Measurements from ENCODE around the gene YOD1. TPM values are rescaled to one million over a fixed set of nuclear protein-coding genes. Genes with fewer than 3 reads are reported as not detected.

Gene YOD1
- total RNA-seq, 4 donors from 2014 or later: 9.0 to 17.5 (median 12.0) TPM

- intact Hi-C loops (cut with DNase I; ENCODE audit: low total_unique reads) (no loop called here), in situ Hi-C loops (cut with MboI; ENCODE audit: low pct_ligation_motif_present in 1 of 4, low pct_unique_long_range_greater_than_20kb in 1 of 4, low sequenced_read_pairs in 3 of 4) (loop anchor here in 1 of 4 donors (10.0 kb wide), 1 partner anchor 335 kb away; no protein-coding TSS in a partner anchor)
- WGBS, 2 donors (ENCODE audit: low coverage in 1 of 2): 83% methylated on average over 5 of the region's 5 CpGs; no CpG with 5 or more reads in 1 of the 2 donors
- H3K36me3 ChIP-seq: peaks cover 0 to 30% (median 4%) of the 10 kb centered on the region in 4 donors
- no peak for DNase-seq
- TF ChIP-seq EP300 (IDR thresholded peaks at IDR 0.05; ENCODE audit: low read depth) (no peak), CTCF (IDR thresholded peaks at IDR 0.05) (no peak), POLR2AphosphoS5 (IDR thresholded peaks at IDR 0.05) (no peak), POLR2A (IDR thresholded peaks at IDR 0.05) (no peak)
- H3K4me1 ChIP-seq: peaks cover 6 to 32% (median 18%) of the 10 kb centered on the region in 4 donors
- H3K4me3 ChIP-seq: no peak overlapping the region
- H3K27me3 ChIP-seq: no peaks in the 10 kb centered on the region
- no peak overlapping the region for H3K27ac ChIP-seq
- no peaks in the 10 kb centered on the region for H3K9me3 ChIP-seq
These were observed 19.0 kb upstream of the YOD1 start for GRCh38 chr1:207069858-207070506.

- in situ Hi-C loops (cut with MboI; ENCODE audit: low pct_ligation_motif_present in 1 of 4, low pct_unique_long_range_greater_than_20kb in 1 of 4, low sequenced_read_pairs in 3 of 4) (no loop called here), intact Hi-C loops (cut with DNase I; ENCODE audit: low total_unique reads) (no loop called here)
- Histone ChIP-seq H3K4me3 (no peak overlapping the region), H3K36me3 (peaks cover 0 to 30% (median 4%) of the 10 kb centered on the region in 4 donors), H3K27me3 (no peaks in the 10 kb centered on the region), H3K9me3 (no peaks in the 10 kb centered on the region), H3K4me1 (peaks cover 6 to 41% (median 23%) of the 10 kb centered on the region in 4 donors), H3K27ac (peak overlapping the region in 3 of 4 donors; percentile 84 to 86 (median 84))
- DNase-seq: no peak
- TF ChIP-seq EP300 (IDR thresholded peaks at IDR 0.05; ENCODE audit: low read depth): no peak
- TF ChIP-seq POLR2AphosphoS5 (IDR thresholded peaks at IDR 0.05): no peak
- no peak for TF ChIP-seq POLR2A (IDR thresholded peaks at IDR 0.05)
- TF ChIP-seq CTCF (IDR thresholded peaks at IDR 0.05): no peak
- 87 to 97% methylated on average over 3 of the region's 3 CpGs for WGBS, 2 donors (ENCODE audit: low coverage in 1 of 2)
These were observed 18.1 kb upstream of the YOD1 start for GRCh38 chr1:207069061-207069460.

GRCh38 chr1:207067665-207068064, 16.7 kb upstream of the YOD1 start:
- intact Hi-C loops (cut with DNase I; ENCODE audit: low total_unique reads): no loop called here
- Histone ChIP-seq H3K9me3 (no peaks in the 10 kb centered on the region), H3K4me1 (peaks cover 6 to 43% (median 24%) of the 10 kb centered on the region in 4 donors), H3K36me3 (peaks cover 0 to 36% (median 4%) of the 10 kb centered on the region in 4 donors), H3K27me3 (no peaks in the 10 kb centered on the region), H3K27ac (peak overlapping the region; percentile 81 to 86 (median 84)), H3K4me3 (peak overlapping the region in 1 of 4 donors; percentile 31)
- in situ Hi-C loops (cut with MboI; ENCODE audit: low pct_ligation_motif_present in 1 of 4, low pct_unique_long_range_greater_than_20kb in 1 of 4, low sequenced_read_pairs in 3 of 4): no loop called here
- DNase-seq: peak; percentile 43
- 66% methylated on average over 5 of the region's 5 CpGs; no CpG with 5 or more reads in 1 of the 2 donors for WGBS, 2 donors (ENCODE audit: low coverage in 1 of 2)
- peak; percentile 34 to 84 (median 64) for TF ChIP-seq POLR2AphosphoS5 (IDR thresholded peaks at IDR 0.05)
- peak; percentile 58 for TF ChIP-seq POLR2A (IDR thresholded peaks at IDR 0.05)
- TF ChIP-seq EP300 (IDR thresholded peaks at IDR 0.05; ENCODE audit: low read depth): peak; percentile 16
- no peak for TF ChIP-seq CTCF (IDR thresholded peaks at IDR 0.05)

- H3K27ac ChIP-seq: peak overlapping the region; percentile 81 to 86 (median 84)
- H3K36me3 ChIP-seq: peaks cover 0 to 38% (median 7%) of the 10 kb centered on the region in 4 donors
- in situ Hi-C loops (cut with MboI; ENCODE audit: low pct_ligation_motif_present in 1 of 4, low pct_unique_long_range_greater_than_20kb in 1 of 4, low sequenced_read_pairs in 3 of 4): no loop called here
These were observed 16.2 kb upstream of the YOD1 start for GRCh38 chr1:207067185-207067584.

More at GRCh38 chr1:207067185-207067584, 16.2 kb upstream of the YOD1 start:
- Histone ChIP-seq H3K4me3 (peak overlapping the region in 1 of 4 donors; percentile 23), H3K9me3 (no peaks in the 10 kb centered on the region), H3K27me3 (no peaks in the 10 kb centered on the region), H3K4me1 (peaks cover 6 to 43% (median 24%) of the 10 kb centered on the region in 4 donors)
- no peak for DNase-seq
- no peak for TF ChIP-seq EP300 (IDR thresholded peaks at IDR 0.05; ENCODE audit: low read depth)
- TF ChIP-seq CTCF (IDR thresholded peaks at IDR 0.05): no peak
- no peak for TF ChIP-seq POLR2A (IDR thresholded peaks at IDR 0.05)
- TF ChIP-seq POLR2AphosphoS5 (IDR thresholded peaks at IDR 0.05): no peak
- intact Hi-C loops (cut with DNase I; ENCODE audit: low total_unique reads): no loop called here
- 31 to 34% methylated on average over 3 of the region's 3 CpGs for WGBS, 2 donors (ENCODE audit: low coverage in 1 of 2)
